ENCODE data around the gene PSAPL1.

The PSAPL1 gene

DNA sequence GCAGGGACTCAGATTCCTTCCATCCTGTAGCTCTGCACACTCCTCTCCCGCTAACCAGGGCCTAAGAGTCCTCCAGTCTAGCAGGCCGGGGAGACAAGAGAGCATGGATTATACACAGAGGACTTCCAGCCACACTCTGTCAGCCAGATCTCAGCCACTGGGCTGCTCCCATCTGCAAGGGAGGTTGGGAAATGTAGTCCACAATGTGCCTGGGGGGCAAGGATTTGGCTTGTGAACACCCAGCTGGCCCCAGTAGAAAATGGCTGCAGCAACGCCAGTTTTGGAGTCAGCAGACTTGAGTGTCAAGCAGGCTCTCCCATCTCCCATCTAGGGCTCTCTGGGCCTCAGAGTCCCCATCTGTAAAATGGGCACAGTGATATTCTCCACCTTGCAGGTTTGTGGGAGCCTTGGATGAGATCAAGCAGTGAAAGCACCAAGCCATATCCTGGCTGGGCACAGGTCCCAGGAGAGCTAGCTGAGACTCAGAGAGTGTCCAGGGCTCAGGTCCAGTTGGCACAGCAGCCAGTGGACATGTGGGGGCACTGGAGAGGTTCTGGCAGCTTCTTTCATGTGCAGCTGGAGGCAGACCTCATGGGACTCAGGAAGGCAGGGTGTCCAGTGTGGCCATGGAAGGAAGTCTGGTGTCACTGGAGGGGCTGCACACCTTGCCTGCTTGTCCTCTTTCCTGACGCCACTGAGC, 14.6 kb downstream of the PSAPL1 start:
- no peak for DNase-seq (ENCODE audit: low read depth, low spot score)

DNA sequence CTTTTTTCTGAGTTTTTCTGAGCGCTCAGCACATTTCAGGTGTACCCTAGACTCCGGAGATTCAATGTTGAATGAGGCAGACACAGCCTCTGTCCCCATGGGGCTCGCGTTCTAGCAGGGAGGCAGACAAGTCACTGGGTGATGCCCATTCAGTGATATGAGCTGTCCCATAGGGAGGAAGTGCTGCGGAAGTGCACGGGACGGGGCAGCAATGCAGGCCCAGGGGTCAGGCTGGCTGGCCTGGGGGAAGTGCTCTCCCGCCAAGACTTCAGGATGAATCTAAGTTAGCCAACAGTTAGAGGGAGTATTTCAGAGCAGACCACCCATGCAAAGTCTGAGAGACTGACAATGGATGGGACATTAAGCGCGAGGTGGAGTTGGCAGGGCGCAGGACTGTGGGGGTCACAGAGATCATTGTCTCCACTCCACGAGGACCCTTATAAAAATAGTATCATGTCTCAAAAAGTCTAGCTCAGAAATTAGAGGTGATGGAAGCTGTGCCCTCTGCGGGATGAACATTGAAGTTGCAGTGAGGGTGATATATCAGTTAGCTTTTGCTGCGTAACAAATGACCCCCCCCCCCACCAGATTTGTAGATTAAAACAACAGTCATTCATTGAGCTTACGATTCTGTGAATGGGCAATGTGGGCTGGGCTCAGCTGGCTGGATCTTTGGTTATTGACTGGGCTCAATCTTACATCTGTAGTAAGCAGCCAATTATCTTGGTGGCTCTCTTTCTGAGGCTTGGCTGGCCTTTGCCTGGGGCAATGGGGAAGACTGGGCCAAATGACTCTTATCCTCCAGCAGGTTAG, 16.4 kb downstream of the PSAPL1 start:
- DNase-seq (ENCODE audit: low read depth, low spot score), result no peak

DNA sequence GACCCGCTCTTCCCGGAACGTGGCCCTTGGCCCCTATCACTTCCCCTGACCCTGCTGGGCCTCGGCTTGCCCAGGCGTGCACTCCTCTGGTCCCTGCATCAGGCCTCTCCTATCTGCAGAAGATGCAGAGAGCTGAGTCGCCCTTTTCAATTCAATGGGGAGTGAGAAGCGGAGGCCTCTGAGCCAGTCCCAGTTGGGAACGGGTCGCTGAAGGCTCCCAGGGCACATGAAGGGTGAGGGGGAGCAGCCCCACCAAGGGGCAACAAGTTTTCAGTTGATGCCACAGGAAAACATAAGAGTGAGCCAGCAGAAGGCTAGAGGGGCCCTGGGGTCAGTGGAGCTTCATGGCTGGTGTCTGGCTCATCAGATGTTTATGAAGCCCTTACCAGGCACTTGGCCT, 17.1 kb downstream of the PSAPL1 start:
- no peak for DNase-seq (ENCODE audit: low read depth, low spot score)

DNA sequence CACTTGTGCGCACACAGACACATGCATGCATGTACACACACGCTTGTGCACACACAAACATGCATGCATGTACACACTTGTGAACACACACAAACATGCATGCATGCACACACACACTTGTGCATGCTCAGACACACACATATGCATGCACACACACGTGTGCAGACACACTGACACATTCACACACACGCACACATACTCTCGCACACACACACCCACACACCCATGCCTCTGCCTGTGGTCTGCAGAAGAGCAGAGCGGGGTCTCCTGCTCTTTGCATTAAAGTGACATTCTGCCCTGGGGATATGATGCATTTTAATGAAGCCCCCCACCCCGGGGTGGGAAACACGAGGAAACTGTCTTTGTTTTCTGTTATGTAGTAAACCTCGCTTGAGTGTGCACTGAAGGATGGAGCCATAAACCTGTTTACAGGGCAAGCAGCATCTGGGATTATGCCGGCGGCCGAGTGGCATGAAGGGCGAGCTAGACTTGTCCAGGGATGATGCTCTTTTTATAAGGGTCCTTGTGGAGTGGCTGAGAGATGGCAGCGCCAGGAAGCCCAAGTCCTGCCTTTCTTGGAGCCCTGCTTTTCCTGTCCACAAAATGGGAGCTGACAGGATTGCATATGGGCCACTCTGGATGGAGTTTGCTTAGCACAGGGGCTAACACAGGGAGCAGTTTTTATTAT, 17.8 kb downstream of the PSAPL1 start:
- DNase-seq (ENCODE audit: low read depth, low spot score), result no peak

DNA sequence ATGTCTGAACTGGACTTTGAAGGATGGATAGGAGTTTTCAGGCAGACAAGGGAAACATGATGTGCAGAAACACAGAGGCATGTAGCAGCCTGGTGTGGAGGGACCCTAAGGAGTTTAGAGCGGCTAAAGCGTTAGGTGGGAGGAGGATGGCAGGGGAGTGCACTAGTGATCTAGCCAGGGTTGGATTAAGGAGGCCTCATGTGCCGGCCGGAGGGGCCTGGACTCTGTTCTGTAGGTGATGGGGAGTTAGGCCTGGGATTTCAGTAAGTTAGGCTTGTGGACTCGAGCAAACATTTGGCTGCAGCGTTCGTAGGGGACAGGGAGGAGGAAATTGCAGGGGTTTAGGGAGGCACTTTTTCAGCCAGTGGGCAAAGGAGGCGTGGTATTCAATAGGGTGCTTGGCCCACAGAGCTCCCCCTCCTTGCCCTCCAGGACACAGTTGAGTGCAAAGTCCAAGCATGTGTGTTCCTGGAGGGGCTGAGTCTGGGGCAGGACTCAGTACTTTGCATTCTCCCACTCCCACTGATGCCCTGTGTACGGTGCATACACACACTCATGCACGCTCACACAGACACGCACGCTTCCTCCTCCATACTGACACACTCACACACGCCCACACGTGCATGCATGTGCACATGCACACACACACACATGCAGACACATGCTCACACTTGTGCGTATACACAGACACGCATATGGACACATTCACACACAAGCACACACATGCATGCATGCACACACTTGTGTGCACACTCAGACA, 18.6 kb downstream of the PSAPL1 start:
- no peak for DNase-seq (ENCODE audit: low read depth, low spot score)

DNA sequence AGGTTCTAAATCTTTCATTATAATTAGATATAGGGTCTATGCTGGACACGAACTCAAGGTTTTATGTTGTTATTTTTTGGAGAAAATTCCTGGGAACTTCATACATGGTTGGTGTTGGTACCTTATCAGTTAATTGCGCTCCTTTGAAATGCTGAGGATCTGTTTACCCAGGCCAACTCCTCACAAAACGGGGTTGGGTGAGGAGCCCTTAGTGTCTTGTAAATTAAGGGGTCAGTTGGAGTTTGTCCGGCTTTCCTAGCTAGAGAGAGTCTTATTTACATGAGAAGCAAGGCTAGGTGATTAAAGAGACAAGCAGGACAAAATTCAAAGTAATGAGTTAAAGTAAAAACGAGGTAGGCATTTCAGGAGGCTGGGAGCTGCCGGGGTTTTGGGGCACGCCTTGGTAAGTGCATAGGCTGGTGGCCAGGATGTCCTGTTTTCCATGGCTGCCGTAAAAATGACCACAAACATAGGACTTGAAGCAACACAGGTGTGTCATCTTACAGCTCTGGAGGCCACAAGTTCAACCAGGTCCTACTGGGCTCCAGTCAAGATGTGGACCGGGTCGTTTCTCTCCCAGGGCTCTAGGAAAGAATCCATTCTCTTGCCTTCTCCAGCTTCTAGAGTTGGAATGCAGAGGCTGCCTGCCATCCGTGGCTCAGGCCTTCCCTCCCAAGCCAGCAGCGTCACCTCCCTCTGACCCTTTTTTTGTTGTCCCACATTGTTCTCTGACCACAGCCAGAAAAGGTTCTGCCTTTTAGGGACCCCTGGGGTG, 19.8 kb downstream of the PSAPL1 start:
- DNase-seq (ENCODE audit: low read depth, low spot score), result no peak

DNA sequence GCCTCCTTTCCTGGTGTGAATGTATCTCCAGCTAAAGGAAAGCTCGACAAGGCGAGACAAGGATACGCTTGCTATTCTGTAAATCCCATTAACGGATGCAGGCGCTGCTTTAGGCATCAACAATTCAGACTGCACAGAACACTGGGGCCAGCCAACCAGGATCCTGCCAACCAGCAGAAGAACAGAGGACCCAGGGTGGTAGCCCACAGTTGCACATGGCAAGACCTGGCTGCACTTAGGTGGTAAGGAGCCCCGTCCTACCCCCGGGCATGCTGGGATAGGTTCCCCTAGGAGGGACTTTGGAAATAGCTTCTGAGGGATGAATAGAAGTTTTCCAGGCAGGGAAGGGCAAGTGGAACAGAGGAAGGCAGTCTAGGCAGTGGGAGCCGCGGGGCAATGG, 20.7 kb downstream of the PSAPL1 start:
- DNase-seq (ENCODE audit: low read depth, low spot score), result no peak

DNA sequence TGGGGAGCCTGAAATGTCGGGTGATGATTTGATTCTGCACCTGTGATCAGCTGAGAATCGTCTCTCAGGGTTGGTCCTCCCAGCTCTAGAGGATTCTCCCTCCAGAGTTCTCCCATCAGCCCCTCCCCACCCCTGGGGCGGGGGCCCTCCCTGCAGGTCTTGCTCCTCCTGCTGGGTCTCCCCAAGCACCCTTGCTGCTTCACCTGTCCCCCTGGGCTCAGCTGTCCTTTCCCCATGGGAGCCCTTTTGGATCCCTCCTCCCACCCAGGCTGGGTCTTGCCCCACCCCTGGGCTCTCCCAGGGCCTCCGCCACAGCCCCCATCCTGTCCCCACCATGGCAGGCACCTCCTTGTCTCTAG, 22.2 kb downstream of the PSAPL1 start:
- DNase-seq (ENCODE audit: low read depth, low spot score), result no peak

DNA sequence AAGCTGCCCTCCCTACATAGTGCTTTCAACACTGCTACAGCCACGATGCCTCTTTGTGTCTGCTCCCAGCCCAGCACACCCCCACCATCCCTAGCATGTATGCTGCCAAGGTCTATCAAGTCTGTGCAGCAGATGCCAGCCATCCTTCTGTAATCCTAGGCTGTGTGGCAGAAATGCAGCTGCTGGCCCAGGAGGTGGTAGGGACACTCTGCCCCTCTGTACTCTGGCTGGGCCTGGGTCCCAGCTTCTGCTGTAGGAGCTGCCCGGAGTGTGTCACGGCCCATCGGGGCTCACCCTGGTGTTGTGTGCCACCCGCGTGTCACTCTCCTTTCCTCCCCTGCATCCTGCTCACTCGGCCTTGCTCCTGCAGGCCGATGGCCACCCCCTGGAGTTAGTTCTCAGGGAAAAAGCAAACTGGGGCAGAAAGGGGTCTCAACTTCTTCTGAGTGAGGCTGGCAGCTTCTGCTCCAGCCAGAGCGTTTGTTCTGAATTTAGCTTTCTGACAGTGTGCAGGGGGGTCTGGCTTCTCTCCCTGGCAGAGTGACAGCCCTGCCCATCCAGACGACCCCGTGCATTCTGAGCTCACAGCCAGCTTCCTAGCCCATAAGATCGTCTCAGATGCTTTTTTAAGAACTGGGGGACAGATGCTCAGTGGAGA, 22.7 kb downstream of the PSAPL1 start:
- no peak for DNase-seq (ENCODE audit: low read depth, low spot score)

DNA sequence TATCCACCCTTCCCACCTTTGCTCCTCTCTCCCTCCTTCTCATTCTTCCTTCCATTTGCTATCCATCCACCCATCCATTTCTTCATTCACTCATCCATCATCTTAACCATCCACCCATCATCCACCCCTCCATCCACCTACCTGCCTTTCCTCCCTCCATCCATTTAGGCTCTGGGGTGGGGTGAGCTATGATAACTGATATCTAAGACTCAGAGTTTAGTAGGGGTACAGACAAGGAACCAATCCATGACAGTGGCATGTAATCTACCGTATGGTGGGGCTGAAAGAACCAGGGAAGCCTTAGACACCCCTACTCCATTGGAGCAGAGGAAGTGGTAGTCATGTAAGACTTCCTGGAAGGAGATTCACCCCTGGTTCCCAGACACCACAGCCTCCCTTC, 23.2 kb downstream of the PSAPL1 start:
- DNase-seq (ENCODE audit: low read depth, low spot score), result no peak

DNA sequence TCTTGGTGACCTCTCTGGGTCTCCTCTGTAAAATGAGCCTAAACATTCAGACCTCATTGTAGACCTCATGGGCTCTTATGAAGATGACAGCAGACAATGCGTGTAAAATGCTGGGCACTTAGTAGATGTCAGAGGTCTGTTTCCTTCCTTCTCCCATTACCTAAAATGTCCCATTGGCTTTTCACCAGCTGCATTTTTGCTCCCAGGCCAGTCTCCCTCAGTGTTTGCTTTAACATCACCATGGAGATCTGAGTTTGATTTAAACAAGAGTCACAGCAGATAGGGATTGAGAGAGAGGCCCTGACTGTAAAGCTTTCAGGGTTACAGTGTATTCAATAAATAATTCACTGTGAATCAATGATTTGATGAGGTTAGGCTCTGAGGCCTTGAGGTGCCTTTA, 24.3 kb downstream of the PSAPL1 start:
- no peak for DNase-seq (ENCODE audit: low read depth, low spot score)

DNA sequence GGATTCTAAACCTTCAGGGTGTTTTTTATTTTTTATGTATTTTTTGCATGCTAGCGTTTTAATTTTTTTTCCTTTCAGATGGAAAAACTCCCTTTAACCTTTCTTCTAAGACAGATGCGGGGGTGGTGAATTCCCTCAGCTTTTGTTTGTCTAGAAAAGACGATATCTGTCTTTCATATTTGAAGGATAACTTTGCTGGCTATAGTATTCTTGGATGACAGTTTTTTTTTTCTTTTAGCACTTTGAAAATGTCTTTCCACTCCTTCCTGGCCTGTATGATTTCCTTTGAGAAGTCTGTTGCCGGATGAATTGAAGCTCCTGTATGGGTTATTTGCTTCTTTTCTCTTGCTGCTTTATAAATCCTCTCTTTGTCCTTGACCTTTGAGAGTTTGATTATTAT, 26.6 kb downstream of the PSAPL1 start:
- no peak for DNase-seq (ENCODE audit: low read depth, low spot score)

DNA sequence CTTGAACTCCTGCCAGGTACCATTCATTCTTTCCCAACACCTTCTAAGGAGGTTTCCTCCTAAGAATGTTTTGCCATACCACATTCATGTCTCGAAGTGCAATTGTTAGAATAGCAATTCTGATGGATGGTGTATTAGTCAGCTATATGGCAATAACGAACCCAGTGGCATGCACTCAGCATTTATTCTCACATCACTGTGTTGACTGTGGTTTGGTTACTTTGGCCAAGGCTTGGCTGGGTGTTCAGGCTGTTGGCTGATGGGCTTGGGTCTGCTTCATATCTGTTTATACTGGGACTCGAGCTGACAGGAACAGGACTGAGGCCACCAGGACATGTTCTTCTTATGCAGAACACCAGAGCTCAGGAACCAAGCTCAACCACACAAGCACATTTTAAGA, 31.7 kb downstream of the PSAPL1 start:
- no peak for DNase-seq (ENCODE audit: low read depth, low spot score)

DNA sequence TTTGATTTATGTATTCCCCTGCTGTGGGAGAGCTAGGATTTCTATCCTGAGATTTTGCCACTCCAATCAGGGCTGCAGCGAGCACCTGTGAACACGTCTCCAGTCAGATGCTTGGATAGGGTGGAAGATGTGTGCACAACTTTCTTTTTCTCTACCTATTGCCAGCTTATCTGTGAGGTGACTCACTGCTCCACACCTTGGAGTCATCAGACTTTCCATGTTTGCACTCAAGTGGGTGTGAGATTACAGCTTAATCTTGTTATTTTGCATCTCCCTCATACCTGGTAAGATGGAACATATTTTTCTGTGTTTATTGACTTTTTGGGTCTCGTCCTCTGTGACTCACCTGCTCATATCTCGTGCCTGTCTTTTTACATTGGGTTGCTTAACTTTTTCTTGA, 32.2 kb downstream of the PSAPL1 start:
- no peak for DNase-seq (ENCODE audit: low read depth, low spot score)

DNA sequence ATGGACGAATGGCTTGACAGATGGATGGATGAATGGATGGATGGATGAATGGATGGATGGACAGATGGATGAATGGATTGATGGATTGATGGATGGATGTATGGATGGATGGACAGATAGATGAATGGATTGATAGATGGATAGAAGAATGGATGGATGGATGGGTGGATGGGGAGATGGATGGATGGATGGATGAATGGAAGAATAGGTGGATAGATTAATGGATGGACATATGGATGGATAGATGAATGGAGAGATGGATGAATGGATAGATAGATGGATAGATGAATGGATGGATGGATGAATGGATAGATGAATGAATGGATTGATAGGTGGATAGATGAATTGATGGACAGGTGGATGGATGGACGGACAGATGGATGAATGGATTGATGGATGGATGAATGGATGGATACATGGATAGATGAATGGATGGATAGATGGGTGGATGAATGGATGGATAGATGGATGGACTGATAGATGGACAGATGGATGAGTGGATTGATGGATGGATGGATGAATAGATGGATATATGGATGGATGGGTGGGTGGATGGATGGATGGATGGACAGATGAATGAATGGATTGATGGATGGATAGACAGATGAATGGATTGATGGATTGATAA, 33.9 kb downstream of the PSAPL1 start:
- DNase-seq (ENCODE audit: low read depth, low spot score), result no peak

DNA sequence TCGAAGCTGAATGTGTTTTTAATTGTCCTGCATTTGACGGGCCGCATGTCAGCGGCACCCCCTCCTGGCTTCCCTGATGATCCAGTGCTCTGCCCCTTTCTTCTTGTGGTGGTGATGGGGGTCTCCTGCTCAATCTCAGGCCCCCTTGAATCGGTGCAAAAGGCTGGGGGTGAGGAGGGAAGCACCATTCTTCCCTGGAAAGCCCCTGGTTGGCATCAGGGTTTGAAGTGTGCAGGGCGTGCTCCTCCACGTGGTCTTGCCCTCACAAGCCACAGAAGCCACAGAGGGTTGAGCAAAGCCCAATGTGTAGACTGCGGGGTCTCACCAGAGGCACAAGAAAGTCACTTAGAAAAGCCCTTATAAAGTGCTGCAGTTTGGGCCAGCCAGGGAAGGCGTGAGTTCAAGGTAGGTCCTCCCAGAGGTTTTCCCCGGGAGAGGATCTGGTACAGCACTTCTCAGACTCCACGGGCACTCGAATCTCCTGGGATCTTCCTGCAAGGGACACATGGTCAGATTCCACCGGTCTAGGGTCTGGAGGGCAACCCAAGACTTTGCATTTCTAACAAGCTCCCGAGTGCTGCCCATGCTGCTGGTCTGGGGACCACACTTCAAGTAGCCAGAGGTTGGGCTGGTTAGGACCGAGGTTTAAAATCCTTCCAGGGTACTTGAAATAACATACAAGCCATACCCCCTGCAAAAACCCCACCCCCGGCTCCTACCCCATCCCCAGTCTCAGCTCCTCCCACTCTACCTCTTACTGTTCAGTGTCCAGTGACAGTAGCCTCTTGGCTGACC, 35.1 kb downstream of the PSAPL1 start:
- no peak for DNase-seq (ENCODE audit: low read depth, low spot score)

DNA sequence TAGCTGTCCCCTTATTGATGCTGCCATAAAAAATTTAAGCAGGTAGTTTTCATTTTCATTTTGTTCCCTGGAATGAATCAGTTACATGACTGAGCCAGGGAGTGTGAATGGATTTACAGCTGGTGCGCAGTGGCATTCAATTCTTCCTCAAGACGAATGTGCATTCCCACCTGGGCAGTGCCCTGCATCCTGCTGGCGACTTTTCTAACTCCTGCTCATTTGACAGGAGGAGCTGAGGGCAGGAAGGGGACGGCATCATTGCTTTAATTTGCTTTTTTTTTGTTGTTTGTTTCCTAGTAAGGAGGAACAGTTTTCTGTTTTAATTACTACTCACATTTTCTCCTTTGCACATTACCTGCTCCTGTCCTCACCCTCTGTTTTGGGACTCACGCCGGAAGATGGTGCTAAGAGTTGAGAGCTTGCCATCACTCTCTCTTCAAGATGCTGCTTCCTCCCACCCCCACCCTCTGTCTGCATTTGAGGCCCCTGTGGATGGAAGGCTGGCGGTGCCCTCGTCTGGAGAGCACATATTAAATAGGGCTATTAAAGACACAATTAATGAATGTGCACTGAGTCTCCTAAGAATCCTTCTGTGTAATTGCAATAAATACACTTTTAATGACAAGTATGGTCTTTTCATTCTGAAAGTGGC, 35.8 kb downstream of the PSAPL1 start:
- DNase-seq (ENCODE audit: low read depth, low spot score), result no peak

DNA sequence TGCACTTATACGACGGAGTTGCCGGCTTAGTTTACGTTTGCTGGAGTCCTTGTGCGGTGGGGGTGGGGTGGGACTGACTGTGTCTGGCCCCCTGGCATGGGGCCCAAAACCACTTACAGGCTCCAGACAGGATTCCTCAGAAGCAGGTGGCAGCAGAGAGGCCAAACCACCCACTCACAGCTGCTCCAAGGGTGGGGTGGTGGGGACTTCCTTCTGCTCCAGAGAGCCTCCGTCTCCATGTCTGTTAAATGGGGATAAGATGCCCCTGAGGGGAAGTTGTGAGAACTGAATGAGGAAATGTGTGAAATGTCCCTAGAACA, 36.7 kb downstream of the PSAPL1 start:
- no peak for DNase-seq (ENCODE audit: low read depth, low spot score)
